Hepatocyte (in vitro differentiated cells): ENCODE data around the gene CARD19.

ENCODE experiments used
- EZH2 ChIP-seq: fragments of 200-600 bp; sonication (generic); IDR thresholded peaks from 2 replicates; pipeline ENCODE4 v1.6.1; 2016; ENCODE audit warnings: antibody characterized with exemption, mild to moderate bottlenecking, borderline replicate concordance
- EZH2phosphoT487 ChIP-seq: fragments of 200-600 bp; sonication (generic); IDR thresholded peaks from one replicate; pipeline ENCODE4 v1.6.1; 2018; ENCODE audit warnings: antibody characterized with exemption, mild to moderate bottlenecking, low read depth, moderate library complexity; ENCODE audit not compliant: unreplicated experiment, severe bottlenecking
- TF ChIP-seq, protein P1 (sequence below): fragments of 200-600 bp; sonication (generic); IDR thresholded peaks from 2 replicates; pipeline ENCODE4 v1.5.1; 2016; ENCODE audit warnings: antibody characterized with exemption, mild to moderate bottlenecking; ENCODE audit not compliant: poor library complexity

DNA sequence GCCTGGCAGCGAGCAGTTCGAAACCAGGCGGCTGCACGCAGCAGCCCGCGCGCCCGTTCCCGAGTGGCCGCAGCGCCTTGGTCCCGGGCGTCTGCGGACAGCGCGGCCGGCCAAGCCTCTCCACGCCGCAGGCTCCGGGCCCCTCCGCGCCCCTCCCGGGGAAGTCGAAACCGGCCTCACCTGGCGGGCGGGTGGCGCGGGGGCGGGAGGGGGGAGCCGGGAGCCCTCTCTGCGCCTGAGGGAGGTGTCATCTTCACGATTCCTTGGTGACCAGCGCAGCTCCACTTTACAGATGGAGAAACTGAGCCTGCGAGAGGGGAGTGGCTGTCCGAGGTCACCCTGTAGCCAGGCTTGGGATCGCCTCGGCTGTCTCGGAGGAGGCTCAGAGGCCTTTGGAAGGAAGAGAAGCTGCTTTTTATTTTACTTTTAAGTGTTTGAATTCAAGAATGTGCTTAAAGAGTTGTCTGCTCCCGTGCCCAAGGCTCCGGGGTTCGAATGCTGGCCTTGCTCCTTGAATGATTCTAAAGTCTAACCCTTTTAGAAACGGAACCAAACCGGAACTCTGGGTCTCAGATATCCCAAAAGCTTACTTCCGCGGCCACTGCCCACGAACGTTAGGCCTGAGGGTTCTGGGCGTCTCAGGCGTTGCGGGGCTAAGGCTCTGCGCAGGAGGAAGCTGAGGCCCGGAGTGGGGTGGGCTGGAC lies 36.9 kb upstream of the CARD19 start:
- TF ChIP-seq, protein P1, sequence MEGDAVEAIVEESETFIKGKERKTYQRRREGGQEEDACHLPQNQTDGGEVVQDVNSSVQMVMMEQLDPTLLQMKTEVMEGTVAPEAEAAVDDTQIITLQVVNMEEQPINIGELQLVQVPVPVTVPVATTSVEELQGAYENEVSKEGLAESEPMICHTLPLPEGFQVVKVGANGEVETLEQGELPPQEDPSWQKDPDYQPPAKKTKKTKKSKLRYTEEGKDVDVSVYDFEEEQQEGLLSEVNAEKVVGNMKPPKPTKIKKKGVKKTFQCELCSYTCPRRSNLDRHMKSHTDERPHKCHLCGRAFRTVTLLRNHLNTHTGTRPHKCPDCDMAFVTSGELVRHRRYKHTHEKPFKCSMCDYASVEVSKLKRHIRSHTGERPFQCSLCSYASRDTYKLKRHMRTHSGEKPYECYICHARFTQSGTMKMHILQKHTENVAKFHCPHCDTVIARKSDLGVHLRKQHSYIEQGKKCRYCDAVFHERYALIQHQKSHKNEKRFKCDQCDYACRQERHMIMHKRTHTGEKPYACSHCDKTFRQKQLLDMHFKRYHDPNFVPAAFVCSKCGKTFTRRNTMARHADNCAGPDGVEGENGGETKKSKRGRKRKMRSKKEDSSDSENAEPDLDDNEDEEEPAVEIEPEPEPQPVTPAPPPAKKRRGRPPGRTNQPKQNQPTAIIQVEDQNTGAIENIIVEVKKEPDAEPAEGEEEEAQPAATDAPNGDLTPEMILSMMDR, result no peak
- no peak for TF ChIP-seq EZH2phosphoT487
- TF ChIP-seq EZH2, result no peak
